Neural cell (in vitro differentiated cells): ENCODE measurements around the gene CDK6. TPM values are rescaled to one million over a fixed set of nuclear protein-coding genes. Genes with fewer than 3 reads are reported as not detected.

Experiments used
- H2AFZ ChIP-seq: fragments of 200-600, 300-800 bp; sonication (generic), shearing (Covaris generic); 2 replicates; pipeline ENCODE4 v1.6.0; 2014; ENCODE audit warnings: low read depth, mild to moderate bottlenecking, antibody characterized with exemption, low read length, moderate library complexity
- H3F3A ChIP-seq: fragments of 200-600 bp; shearing (Covaris generic); 2 replicates; pipeline ENCODE4 v1.6.1; 2016; ENCODE audit warnings: mild to moderate bottlenecking, moderate library complexity, mixed read lengths, antibody characterized with exemption, low read length; ENCODE audit not compliant: insufficient read depth, poor library complexity, severe bottlenecking
- H3K27ac ChIP-seq: fragments of 200-600, 300-800 bp; sonication (generic), shearing (Covaris generic); 2 replicates; pipeline ENCODE4 v1.5.1; 2014; ENCODE audit warnings: mild to moderate bottlenecking, low read length, moderate library complexity
- H3K27me3 ChIP-seq: fragments of 300-800, 200-600 bp; sonication (generic), shearing (Covaris generic); 2 replicates; pipeline ENCODE4 v1.6.0; 2014; ENCODE audit warnings: mild to moderate bottlenecking, low read depth, low read length, moderate library complexity; ENCODE audit not compliant: insufficient read depth
- H3K36me3 ChIP-seq: fragments of 300-800, 200-600 bp; sonication (generic), shearing (Covaris generic); 2 replicates; pipeline ENCODE4 v1.5.1; 2014; ENCODE audit warnings: mild to moderate bottlenecking, antibody characterized with exemption, low read length, moderate library complexity; ENCODE audit not compliant: insufficient read depth
- H3K4me2 ChIP-seq: fragments of 300-800, 200-600 bp; sonication (generic), shearing (Covaris generic); 2 replicates; pipeline ENCODE4 v1.6.0; 2014; ENCODE audit warnings: mild to moderate bottlenecking, low read length
- H3K4me3 ChIP-seq: fragments of 300-800, 200-600 bp; sonication (generic), shearing (Covaris generic); 2 replicates; pipeline ENCODE4 v1.5.1; 2014; ENCODE audit warnings: mild to moderate bottlenecking, low read length, moderate library complexity
- H3K79me2 ChIP-seq: fragments of 200-600 bp; shearing (Covaris generic); replicated peaks from 2 replicates; pipeline ENCODE4 v1.6.0; 2014; ENCODE audit warnings: mild to moderate bottlenecking, low read length, moderate library complexity; ENCODE audit not compliant: insufficient read depth
- H3K9ac ChIP-seq: fragments of 300-800, 200-600 bp; sonication (generic), shearing (Covaris generic); 2 replicates; pipeline ENCODE4 v1.6.1; 2016; ENCODE audit warnings: mild to moderate bottlenecking, low read length, mixed read lengths
- H3K9me2 ChIP-seq: fragments of 200-600 bp; shearing (Covaris generic); 2 replicates; pipeline ENCODE4 v1.6.1; 2016; ENCODE audit warnings: mild to moderate bottlenecking, low read length, mixed read lengths; ENCODE audit not compliant: insufficient read depth
- H3K9me3 ChIP-seq: fragments of 200-600, 300-800 bp; sonication (generic), shearing (Covaris generic); 2 replicates; pipeline ENCODE4 v1.6.1; 2016; ENCODE audit warnings: mild to moderate bottlenecking, mixed run types, low read length, moderate library complexity, mixed read lengths
- H4K20me1 ChIP-seq: fragments of 200-600 bp; shearing (Covaris generic); 2 replicates; pipeline ENCODE4 v1.6.1; 2016; ENCODE audit warnings: mild to moderate bottlenecking, mixed run types; ENCODE audit not compliant: insufficient read depth
- CTCF ChIP-seq: fragments of 450-650 bp; IDR thresholded peaks from 2 replicates; pipeline ENCODE4 v1.5.1; 2014; ENCODE audit warnings: antibody characterized with exemption, mild to moderate bottlenecking, moderate library complexity; ENCODE audit not compliant: poor library complexity, severe bottlenecking
- EP300 ChIP-seq: fragments of 450-650 bp; conservative IDR thresholded peaks from 2 replicates; pipeline ENCODE4 v1.6.1; 2014; ENCODE audit warnings: antibody characterized with exemption, mild to moderate bottlenecking, moderate library complexity; ENCODE audit not compliant: poor library complexity, severe bottlenecking
- EZH2 ChIP-seq: fragments of 200-600, 300-800 bp; shearing (Covaris generic), sonication (generic); IDR thresholded peaks from 2 replicates; pipeline ENCODE4 v1.6.1; 2014; ENCODE audit warnings: antibody characterized with exemption, low read length, borderline replicate concordance, mild to moderate bottlenecking; ENCODE audit not compliant: insufficient read depth, poor library complexity, severe bottlenecking
- MXI1 ChIP-seq: fragments of 450-650 bp; conservative IDR thresholded peaks from 2 replicates; pipeline ENCODE4 v1.6.1; 2014; ENCODE audit warnings: antibody characterized with exemption, mild to moderate bottlenecking; ENCODE audit not compliant: poor library complexity, severe bottlenecking
- POLR2AphosphoS5 ChIP-seq: IDR thresholded peaks from 2 replicates; pipeline ENCODE4 v1.6.1; 2012
- RAD21 ChIP-seq: fragments of 450-650 bp; conservative IDR thresholded peaks from 2 replicates; pipeline ENCODE4 v1.6.1; 2014; ENCODE audit warnings: antibody characterized with exemption, mild to moderate bottlenecking, moderate library complexity
- REST ChIP-seq: IDR thresholded peaks from 2 replicates; pipeline ENCODE4 v1.6.1; 2012; ENCODE audit warnings: borderline replicate concordance
- SMC3 ChIP-seq: fragments of 450-650 bp; conservative IDR thresholded peaks from 2 replicates; pipeline ENCODE4 v1.6.1; 2014; ENCODE audit warnings: antibody characterized with exemption, mild to moderate bottlenecking, moderate library complexity; ENCODE audit not compliant: poor library complexity
- TAF1 ChIP-seq: IDR thresholded peaks from 2 replicates; pipeline ENCODE4 v1.6.1; 2012; ENCODE audit warnings: low read depth
- polyA plus RNA-seq: library from polyadenylated mRNA; depleted of rRNA; stranded (reverse); fragments of >200 nt; gene quantifications from 2 replicates; pipeline ENCODE4 v1.2.3, GENCODE V29; 2014

Gene CDK6
- polyA plus RNA-seq, 1 donor from 2014 or later: 4.1 TPM

DNA sequence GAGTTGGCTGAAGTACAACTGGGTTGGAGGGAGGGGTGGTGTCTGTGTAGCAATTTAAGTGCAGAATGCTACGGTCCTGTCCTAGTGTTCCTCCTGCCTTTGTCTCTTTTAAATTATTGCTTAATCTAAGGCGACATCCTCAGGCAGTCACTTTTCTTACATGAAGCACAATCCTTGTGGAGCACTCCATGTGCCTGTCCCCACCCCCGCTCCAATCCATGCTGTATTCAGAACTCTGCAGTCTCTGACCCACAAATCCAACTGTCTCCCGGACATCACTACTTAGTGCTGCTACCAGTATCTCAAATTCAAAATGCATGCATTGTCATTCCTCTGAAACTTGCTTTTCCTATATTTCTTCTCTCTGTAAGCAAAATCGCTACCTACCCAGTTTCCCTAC, 154.7 kb downstream of the CDK6 start:
- no peak overlapping the region for H3K4me3 ChIP-seq
- no peaks in the 10 kb centered on the region for H3K79me2 ChIP-seq
- H2AFZ ChIP-seq: no peak overlapping the region
- no peaks in the 10 kb centered on the region for H3F3A ChIP-seq
- no peak overlapping the region for H3K9ac ChIP-seq
- no peaks in the 10 kb centered on the region for H4K20me1 ChIP-seq
- no peaks in the 10 kb centered on the region for H3K27me3 ChIP-seq
- no peak overlapping the region for H3K4me2 ChIP-seq
- no peaks in the 10 kb centered on the region for H3K9me3 ChIP-seq
- TF ChIP-seq CTCF: no peak
- TF ChIP-seq POLR2AphosphoS5: no peak
- no peak for TF ChIP-seq EP300
- H3K27ac ChIP-seq: no peak overlapping the region
- no peaks in the 10 kb centered on the region for H3K36me3 ChIP-seq
- no peaks in the 10 kb centered on the region for H3K9me2 ChIP-seq

DNA sequence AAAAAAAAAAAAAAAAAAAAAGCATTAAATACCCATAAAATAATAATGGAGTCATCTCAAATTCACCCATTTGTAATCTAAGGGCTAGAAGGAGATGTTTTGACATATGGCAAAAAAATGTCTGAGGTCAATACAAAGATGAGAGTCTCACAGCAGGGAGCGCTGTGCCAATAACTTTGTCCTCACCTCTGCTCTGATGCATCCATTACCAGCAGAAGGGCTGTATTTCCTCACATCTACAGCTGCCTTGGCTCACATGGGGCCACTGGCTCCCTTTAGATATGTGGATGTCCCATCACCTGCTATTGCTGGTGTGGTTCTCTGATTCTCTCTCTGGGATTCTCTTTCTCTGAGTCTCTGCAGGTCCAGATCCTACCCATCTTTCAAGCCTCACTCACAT, 155.9 kb downstream of the CDK6 start:
- H3K9me2 ChIP-seq: no peaks in the 10 kb centered on the region
- no peaks in the 10 kb centered on the region for H3F3A ChIP-seq
- TF ChIP-seq MXI1 (no peak), CTCF (no peak), RAD21 (no peak), REST (no peak), EP300 (no peak), TAF1 (no peak), EZH2 (no peak), POLR2AphosphoS5 (no peak), SMC3 (no peak)
- no peaks in the 10 kb centered on the region for H3K79me2 ChIP-seq
- no peak overlapping the region for H3K9ac ChIP-seq
- H3K4me3 ChIP-seq: no peak overlapping the region
- no peak overlapping the region for H2AFZ ChIP-seq
- H4K20me1 ChIP-seq: no peaks in the 10 kb centered on the region
- H3K27ac ChIP-seq: no peak overlapping the region
- H3K27me3 ChIP-seq: no peaks in the 10 kb centered on the region
- no peak overlapping the region for H3K4me2 ChIP-seq
- no peaks in the 10 kb centered on the region for H3K9me3 ChIP-seq
- no peaks in the 10 kb centered on the region for H3K36me3 ChIP-seq
